Thoracic aorta (tissue), 2 donors: ENCODE measurements around the gene KLHDC7B. TPM values are rescaled to one million over a fixed set of nuclear protein-coding genes. Genes with fewer than 3 reads are reported as not detected.

ENCODE experiments used
- ATAC-seq: fragments of 150-250 bp; one replicate; pipeline ENCODE4 v1.8.0; 2017; ENCODE audit warnings: low read depth; ENCODE audit not compliant: insufficient number of reproducible peaks, low FRiP score
- DNase-seq: peaks from one replicate; pipeline ENCODE4 v3.0.0-alpha.2; 2020; ENCODE audit warnings: low spot score
- H3K27ac ChIP-seq, 2 donors: fragments of 200-600 bp; sonication (generic); 1 replicate in 1 of 2; 2 replicates in 1 of 2; pipeline ENCODE4 v1.5.1; 2016; ENCODE audit warnings: mild to moderate bottlenecking in 2 of 2, moderate library complexity in 2 of 2
- H3K27me3 ChIP-seq: fragments of 200-600 bp; sonication (generic); replicated peaks from 2 replicates; pipeline ENCODE4 v1.6.0; 2016; ENCODE audit warnings: mild to moderate bottlenecking; ENCODE audit not compliant: insufficient read depth
- H3K36me3 ChIP-seq: fragments of 200-600 bp; sonication (generic); one replicate; pipeline ENCODE4 v1.5.1; 2016
- H3K4me1 ChIP-seq, 2 donors: fragments of 200-600 bp; sonication (generic); 1 replicate in 1 of 2; 2 replicates in 1 of 2; pipeline versions ENCODE4 v1.5.1 to v1.6.0; 2016; ENCODE audit warnings: low read depth in 2 of 2, mild to moderate bottlenecking in 1 of 2; ENCODE audit not compliant: control insufficient read depth in 1 of 2
- H3K4me3 ChIP-seq: fragments of 200-600 bp; sonication (generic); 2 replicates; pipeline ENCODE4 v1.5.1; 2016; ENCODE audit warnings: mild to moderate bottlenecking
- H3K9me3 ChIP-seq: fragments of 200-600 bp; sonication (generic); 2 replicates; pipeline ENCODE4 v1.5.1; 2016
- total RNA-seq, 2 donors: library from RNA; depleted of rRNA; stranded (reverse); fragments of >200 nt; gene quantifications; one replicate each; pipeline versions ENCODE4 v1.1.0 to v1.2.3, GENCODE V29; 2016
- TF ChIP-seq, protein P1 (sequence below): fragments of 200-600 bp; sonication (generic); IDR thresholded peaks from one replicate; pipeline ENCODE4 v1.5.1; 2019; ENCODE audit warnings: antibody characterized with exemption

KLHDC7B gene
- total RNA-seq, 2 donors from 2014 or later: not detected

DNA sequence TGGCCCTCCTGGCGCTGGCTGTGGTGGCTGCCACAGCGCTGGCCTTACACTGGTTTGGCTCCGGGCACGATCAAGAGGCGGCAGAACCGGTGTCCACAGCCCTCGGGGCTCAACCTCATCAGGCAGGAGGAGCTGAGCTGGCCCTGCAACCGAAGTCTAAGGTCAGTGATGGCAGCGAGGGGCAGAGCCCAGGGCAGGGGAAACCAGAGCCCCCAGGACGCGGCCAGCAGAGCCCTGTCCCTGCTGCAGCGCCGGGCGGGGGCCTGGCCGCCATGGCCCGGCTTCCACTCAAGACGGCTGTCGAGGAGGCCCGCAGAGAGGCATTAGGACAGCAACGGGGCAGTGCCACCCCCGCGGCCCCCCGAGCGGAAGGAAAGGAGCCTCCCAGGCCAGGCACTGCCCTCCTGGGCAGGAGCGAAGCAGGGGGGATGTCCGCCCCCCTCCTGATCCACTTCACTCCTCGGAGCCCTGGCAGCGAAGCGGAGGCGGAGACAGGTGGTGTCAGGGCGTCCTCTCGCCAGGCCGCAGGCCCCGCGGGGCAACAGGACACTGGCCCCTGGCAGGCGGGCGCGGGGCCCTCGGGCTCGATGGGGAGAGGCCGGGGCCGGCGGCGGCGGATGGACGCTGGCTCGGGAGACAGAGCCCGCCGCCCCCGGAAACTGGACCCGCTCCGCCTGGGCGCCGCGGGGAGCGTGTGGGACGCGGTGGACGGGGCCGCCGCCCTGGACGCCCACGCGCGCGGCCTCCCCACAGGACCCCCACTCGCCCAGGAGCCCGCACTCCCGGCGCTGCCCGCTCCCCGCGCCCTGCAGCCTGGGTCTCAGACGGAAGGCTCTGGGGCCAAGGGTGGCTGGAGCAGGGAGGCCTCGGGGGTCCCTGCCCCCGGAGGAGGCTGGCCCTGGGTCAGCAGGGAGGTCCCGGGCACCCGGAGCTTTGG lies 895 bp downstream of the KLHDC7B start:
- H3K4me3 ChIP-seq: no peak overlapping the region
- no peaks in the 10 kb centered on the region for H3K36me3 ChIP-seq
- peaks cover 5 to 22% of the 10 kb centered on the region in 2 donors for H3K4me1 ChIP-seq
- DNase-seq: no peak
- no peaks in the 10 kb centered on the region for H3K9me3 ChIP-seq
- no peak for ATAC-seq
- H3K27ac ChIP-seq: no peak overlapping the region
- H3K27me3 ChIP-seq: no peaks in the 10 kb centered on the region
- TF ChIP-seq, protein P1, sequence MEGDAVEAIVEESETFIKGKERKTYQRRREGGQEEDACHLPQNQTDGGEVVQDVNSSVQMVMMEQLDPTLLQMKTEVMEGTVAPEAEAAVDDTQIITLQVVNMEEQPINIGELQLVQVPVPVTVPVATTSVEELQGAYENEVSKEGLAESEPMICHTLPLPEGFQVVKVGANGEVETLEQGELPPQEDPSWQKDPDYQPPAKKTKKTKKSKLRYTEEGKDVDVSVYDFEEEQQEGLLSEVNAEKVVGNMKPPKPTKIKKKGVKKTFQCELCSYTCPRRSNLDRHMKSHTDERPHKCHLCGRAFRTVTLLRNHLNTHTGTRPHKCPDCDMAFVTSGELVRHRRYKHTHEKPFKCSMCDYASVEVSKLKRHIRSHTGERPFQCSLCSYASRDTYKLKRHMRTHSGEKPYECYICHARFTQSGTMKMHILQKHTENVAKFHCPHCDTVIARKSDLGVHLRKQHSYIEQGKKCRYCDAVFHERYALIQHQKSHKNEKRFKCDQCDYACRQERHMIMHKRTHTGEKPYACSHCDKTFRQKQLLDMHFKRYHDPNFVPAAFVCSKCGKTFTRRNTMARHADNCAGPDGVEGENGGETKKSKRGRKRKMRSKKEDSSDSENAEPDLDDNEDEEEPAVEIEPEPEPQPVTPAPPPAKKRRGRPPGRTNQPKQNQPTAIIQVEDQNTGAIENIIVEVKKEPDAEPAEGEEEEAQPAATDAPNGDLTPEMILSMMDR: no peak

DNA sequence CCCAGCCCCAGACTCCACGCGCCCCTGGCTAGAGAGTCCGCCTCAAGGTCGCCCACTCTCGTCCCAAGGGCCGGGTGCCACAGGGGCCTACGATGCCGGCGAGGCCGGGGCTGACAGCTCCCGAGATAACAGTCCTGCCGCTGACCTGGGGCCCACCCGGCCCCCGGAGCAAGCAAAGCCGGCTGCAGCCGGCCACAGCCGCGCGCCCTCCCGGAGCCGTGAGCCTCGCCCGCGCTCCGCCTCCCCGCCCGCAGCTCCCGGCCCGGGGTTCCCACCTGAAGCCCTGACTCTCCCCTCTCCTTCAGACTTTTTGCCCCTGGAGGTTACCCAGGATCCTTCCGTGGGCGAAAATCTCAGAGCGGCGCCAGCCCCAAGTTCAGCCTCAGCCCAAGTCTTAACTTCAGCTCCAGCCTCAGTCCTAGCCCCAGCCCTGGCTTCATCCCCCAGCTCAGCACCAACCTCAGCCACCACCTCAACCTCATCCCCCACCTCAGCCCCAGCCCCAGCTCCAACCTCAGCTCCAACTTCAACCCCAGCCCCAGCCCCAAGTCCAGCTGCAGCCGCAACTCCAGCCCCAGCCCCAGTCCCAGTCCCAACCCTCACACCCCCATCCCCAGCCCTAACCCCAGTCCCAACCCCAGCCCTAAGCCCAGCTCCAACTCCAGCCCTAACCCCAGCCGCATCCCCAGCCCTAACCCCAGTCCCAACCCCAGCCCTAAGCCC lies 1.7 kb downstream of the KLHDC7B start:
- Histone ChIP-seq H3K4me1 (peaks cover 5 to 22% of the 10 kb centered on the region in 2 donors), H3K9me3 (no peaks in the 10 kb centered on the region), H3K4me3 (no peak overlapping the region), H3K36me3 (no peaks in the 10 kb centered on the region), H3K27me3 (no peaks in the 10 kb centered on the region), H3K27ac (no peak overlapping the region)
- DNase-seq: no peak
- ATAC-seq: no peak
- TF ChIP-seq, protein P1: no peak

DNA sequence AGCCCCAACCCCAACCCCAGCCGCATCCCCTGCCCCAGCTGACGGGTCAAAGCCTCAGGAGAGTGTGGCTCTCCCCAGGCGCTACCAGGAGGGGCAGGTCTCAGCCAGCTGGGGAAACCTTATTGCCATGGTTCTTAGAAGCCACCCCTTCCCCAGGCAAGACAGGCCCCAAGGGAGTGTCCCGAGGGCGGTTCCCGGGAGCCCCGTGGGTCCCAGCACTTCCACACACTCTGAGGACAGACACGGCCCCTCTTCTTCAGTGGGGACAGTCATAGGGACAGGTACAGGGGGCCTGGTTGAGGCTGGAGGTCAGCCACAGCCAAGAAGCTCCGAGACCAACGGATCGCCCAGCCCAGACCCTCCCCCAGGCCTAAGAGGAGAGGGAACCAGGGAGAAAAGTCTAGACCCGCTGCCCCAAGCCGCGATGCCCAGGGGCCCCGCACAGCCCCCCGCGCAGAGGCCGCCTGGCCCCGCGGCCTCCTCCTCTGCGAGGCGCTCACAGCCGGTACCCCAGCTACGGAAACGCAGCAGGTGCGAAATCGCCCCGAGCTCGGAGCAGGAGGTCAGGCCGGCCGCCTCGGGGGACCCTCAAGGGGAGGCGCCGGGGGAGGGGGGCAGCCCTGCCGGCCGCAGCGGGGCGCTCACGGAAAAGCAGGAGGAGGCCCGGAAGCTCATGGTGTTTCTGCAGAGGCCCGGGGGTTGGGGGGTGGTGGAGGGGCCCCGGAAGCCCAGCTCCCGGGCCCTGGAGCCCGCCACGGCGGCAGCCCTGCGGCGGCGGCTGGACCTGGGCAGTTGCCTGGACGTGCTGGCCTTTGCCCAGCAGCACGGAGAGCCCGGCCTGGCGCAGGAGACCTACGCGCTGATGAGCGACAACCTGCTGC lies 2.6 kb downstream of the KLHDC7B start:
- DNase-seq: no peak
- TF ChIP-seq, protein P1: no peak
- no peak overlapping the region for H3K27ac ChIP-seq
- ATAC-seq: no peak
- H3K4me1 ChIP-seq: peaks cover 5 to 22% of the 10 kb centered on the region in 2 donors
- no peaks in the 10 kb centered on the region for H3K9me3 ChIP-seq
- no peaks in the 10 kb centered on the region for H3K27me3 ChIP-seq
- H3K36me3 ChIP-seq: no peaks in the 10 kb centered on the region
- peak overlapping the region; percentile 49 for H3K4me3 ChIP-seq

DNA sequence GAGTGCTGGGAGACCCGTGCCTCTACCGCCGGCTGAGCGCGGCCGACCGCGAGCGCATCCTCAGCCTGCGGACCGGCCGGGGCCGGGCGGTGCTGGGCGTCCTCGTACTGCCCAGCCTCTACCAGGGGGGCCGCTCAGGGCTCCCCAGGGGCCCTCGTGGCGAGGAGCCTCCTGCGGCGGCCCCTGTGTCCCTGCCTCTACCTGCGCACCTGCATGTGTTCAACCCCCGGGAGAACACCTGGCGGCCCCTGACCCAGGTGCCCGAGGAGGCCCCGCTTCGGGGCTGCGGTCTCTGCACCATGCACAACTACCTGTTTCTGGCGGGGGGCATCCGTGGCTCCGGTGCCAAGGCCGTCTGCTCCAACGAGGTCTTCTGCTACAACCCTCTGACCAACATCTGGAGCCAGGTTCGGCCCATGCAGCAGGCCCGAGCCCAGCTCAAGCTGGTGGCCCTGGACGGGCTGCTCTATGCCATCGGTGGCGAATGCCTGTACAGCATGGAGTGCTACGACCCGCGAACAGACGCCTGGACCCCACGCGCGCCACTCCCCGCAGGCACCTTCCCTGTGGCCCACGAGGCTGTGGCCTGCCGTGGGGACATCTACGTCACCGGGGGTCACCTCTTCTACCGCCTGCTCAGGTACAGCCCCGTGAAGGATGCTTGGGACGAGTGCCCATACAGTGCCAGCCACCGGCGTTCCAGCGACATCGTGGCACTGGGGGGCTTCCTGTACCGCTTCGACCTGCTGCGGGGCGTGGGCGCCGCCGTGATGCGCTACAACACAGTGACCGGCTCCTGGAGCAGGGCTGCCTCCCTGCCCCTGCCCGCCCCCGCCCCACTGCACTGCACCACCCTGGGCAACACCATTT lies 3.5 kb downstream of the KLHDC7B start:
- TF ChIP-seq, protein P1: no peak
- peak overlapping the region; percentile 49 for H3K4me3 ChIP-seq
- H3K9me3 ChIP-seq: no peaks in the 10 kb centered on the region
- H3K27me3 ChIP-seq: no peaks in the 10 kb centered on the region
- no peak overlapping the region for H3K27ac ChIP-seq
- peaks cover 5 to 19% of the 10 kb centered on the region in 2 donors for H3K4me1 ChIP-seq
- no peak for ATAC-seq
- H3K36me3 ChIP-seq: no peaks in the 10 kb centered on the region
- DNase-seq: no peak
